HepG2 (cell line): Measurements from ENCODE around the gene C1orf116. TPM values are rescaled to one million over a fixed set of nuclear protein-coding genes. Genes with fewer than 3 reads are reported as not detected.

Experiments
- ATAC-seq: fragments of 200-7000 bp; cut with Tn5 transposase; 3 replicates; pipeline ENCODE4 v1.9.1; 2020; ENCODE audit warnings: mild to moderate bottlenecking, moderate library complexity
- BruUV-seq: library from RNA; stranded (reverse); fragments of 400-500 nt; replicated peaks from 2 replicates; lab custom pipeline; 2021; lab: Mats Ljungman, UMichigan
- CTCF ChIA-PET: fragments of 300-600 bp; formaldehyde crosslinking; extraction: SDS; loops from one replicate; lab custom pipeline; 2021; ENCODE audit warnings: low total read pairs, inconsistent platforms, low intra/inter-chr PET ratio; lab: Yijun Ruan, JAX
- POLR2A ChIA-PET: fragments of 350-600 bp; sonication (Branson Sonifier 250); formaldehyde crosslinking; loops from one replicate; lab custom pipeline; 2020; ENCODE audit warnings: antibody characterized with exemption, inconsistent platforms; lab: Yijun Ruan, JAX
- DNase-seq: peaks from one replicate; pipeline ENCODE4 v3.0.0-alpha.2; 2015; ENCODE audit warnings: low spot score
- FAIRE-seq: peaks from 3 replicates; lab custom pipeline; 2011; peaks lifted over from hg19 to GRCh38; lab: Jason Lieb, UNC
- H2AFZ ChIP-seq: one replicate; pipeline ENCODE4 v1.6.1; 2011; ENCODE audit warnings: low read length, inconsistent platforms
- H3K27ac ChIP-seq: fragments of 300-600 bp; 3 replicates; pipeline ENCODE4 v1.8.0; 2011; ENCODE audit warnings: mixed run types, mild to moderate bottlenecking, mixed read lengths, low read length, inconsistent platforms; ENCODE audit not compliant: insufficient read depth; ENCODE audit errors: extremely low read length
- H3K27me3 ChIP-seq, 2 experiments: fragments of 200-600 bp in 1 of 2; 2 replicates in 1 of 2; 3 replicates in 1 of 2; pipeline versions ENCODE4 v1.6.0 to v1.8.0; 2011; ENCODE audit warnings: low read length in 2 of 2, mild to moderate bottlenecking in 2 of 2, moderate library complexity in 2 of 2, inconsistent platforms in 1 of 2; ENCODE audit not compliant: insufficient read depth in 2 of 2, control insufficient read depth in 1 of 2
- H3K36me3 ChIP-seq, 2 experiments: fragments of 200-600 bp in 1 of 2; replicated peaks in 1 of 2; 2 replicates in 1 of 2; 3 replicates in 1 of 2; pipeline versions ENCODE4 v1.5.1 to v1.8.0; 2011; ENCODE audit warnings: low read length in 2 of 2, inconsistent platforms in 1 of 2; ENCODE audit not compliant: insufficient read depth in 2 of 2, control insufficient read depth in 1 of 2
- H3K4me1 ChIP-seq: 2 replicates; pipeline ENCODE4 v1.5.1; 2012; ENCODE audit warnings: low read length, inconsistent platforms; ENCODE audit not compliant: insufficient read depth
- H3K4me2 ChIP-seq: 2 replicates; pipeline ENCODE4 v1.6.0; 2011; ENCODE audit warnings: low read depth, low read length, inconsistent platforms
- H3K4me3 ChIP-seq, 3 experiments: fragments of 200-600 bp in 1 of 3; sonication (generic), shearing (Covaris generic) in 1 of 3; replicated peaks in 1 of 3; 2 replicates each; pipeline ENCODE4 v1.5.1; 2011 to 2016; ENCODE audit warnings: low read length in 3 of 3, inconsistent platforms in 2 of 3, low read depth in 2 of 3, mild to moderate bottlenecking in 2 of 3, control low read depth in 1 of 3, mixed read lengths in 1 of 3; ENCODE audit not compliant: insufficient read depth in 1 of 3
- H3K79me2 ChIP-seq: one replicate; pipeline ENCODE4 v1.6.1; 2011; ENCODE audit warnings: low read length, inconsistent platforms; ENCODE audit not compliant: insufficient read depth
- H3K9ac ChIP-seq: 2 replicates; pipeline ENCODE4 v1.6.0; 2011; ENCODE audit warnings: mild to moderate bottlenecking, low read depth, low read length, inconsistent platforms; ENCODE audit not compliant: insufficient read depth
- H3K9me3 ChIP-seq: 2 replicates; pipeline ENCODE4 v1.5.1; 2012; ENCODE audit warnings: mild to moderate bottlenecking, low read length
- H4K20me1 ChIP-seq: 2 replicates; pipeline ENCODE4 v1.6.0; 2011; ENCODE audit warnings: inconsistent platforms, mild to moderate bottlenecking, low read length, moderate library complexity; ENCODE audit not compliant: insufficient read depth
- CBX1 ChIP-seq: IDR thresholded peaks from one replicate; pipeline ENCODE4 v1.6.1; 2016; ENCODE audit warnings: antibody characterized with exemption, low read depth
- HMGA1 ChIP-seq: sonication (generic); formaldehyde crosslinking; conservative IDR thresholded peaks from 2 replicates; pipeline ENCODE4 v1.4.0; 2020; ENCODE audit warnings: missing genetic modification reagents
- ISL2 ChIP-seq: sonication (generic); formaldehyde crosslinking; IDR thresholded peaks from 2 replicates; pipeline ENCODE4 v1.5.0; 2020; ENCODE audit warnings: missing genetic modification reagents
- KAT2B ChIP-seq: fragments of 150-350 bp; IDR thresholded peaks from 2 replicates; pipeline ENCODE4 v1.6.1; 2014; ENCODE audit warnings: low read depth, low read length, borderline replicate concordance
- MED8 ChIP-seq: sonication (generic); formaldehyde crosslinking; IDR thresholded peaks from 2 replicates; pipeline ENCODE4 v1.8.1; 2023; ENCODE audit warnings: mild to moderate bottlenecking, missing genetic modification reagents; ENCODE audit not compliant: insufficient replicate concordance
- RARA ChIP-seq: IDR thresholded peaks from 2 replicates; pipeline ENCODE4 v1.6.1; 2016; ENCODE audit warnings: missing genetic modification reagents, missing compliant biosample characterization
- RBM22 ChIP-seq: fragments of 200-400 bp; formaldehyde crosslinking; optimal IDR thresholded peaks from 2 replicates; pipeline ENCODE3; 2017; ENCODE audit warnings: mild to moderate bottlenecking, low read length, moderate library complexity
- TAF15 ChIP-seq: fragments of 200-400 bp; formaldehyde crosslinking; IDR thresholded peaks from one replicate; pipeline ENCODE4 v1.6.1; 2018; ENCODE audit warnings: mild to moderate bottlenecking, low read depth, low read length; ENCODE audit not compliant: poor library complexity, severe bottlenecking
- TOE1 ChIP-seq: sonication (generic); formaldehyde crosslinking; IDR thresholded peaks from 2 replicates; pipeline ENCODE4 v1.4.0; 2020; ENCODE audit warnings: mild to moderate bottlenecking, missing genetic modification reagents
- ZFY ChIP-seq: sonication (generic); formaldehyde crosslinking; IDR thresholded peaks from 2 replicates; pipeline ENCODE4 v1.4.0; 2020; ENCODE audit warnings: missing genetic modification reagents
- ZNF235 ChIP-seq: sonication (generic); formaldehyde crosslinking; IDR thresholded peaks from 2 replicates; pipeline ENCODE4 v1.8.1; 2023; ENCODE audit warnings: mild to moderate bottlenecking, missing genetic modification reagents, borderline replicate concordance
- ZNF615 ChIP-seq: sonication (generic); formaldehyde crosslinking; IDR thresholded peaks from 2 replicates; pipeline ENCODE4 v1.5.0; 2020; ENCODE audit warnings: mild to moderate bottlenecking, missing genetic modification reagents, borderline replicate concordance
- ZNF709 ChIP-seq: sonication (generic); formaldehyde crosslinking; IDR thresholded peaks from 2 replicates; pipeline ENCODE4 v1.5.0; 2020; ENCODE audit warnings: mild to moderate bottlenecking, missing genetic modification reagents
- WGBS: methylation state at CpG from one replicate; pipeline ENCODE4 v1.1.6; 2017; ENCODE audit warnings: low lambda C conversion rate; 5-methylcytosine and 5-hydroxymethylcytosine counted together
- in situ Hi-C: cut with HindIII; loops from 2 replicates; pipeline ENCODE4 v1.10.0; 2017; ENCODE audit warnings: low pct_unique_long_range_greater_than_20kb; ENCODE audit not compliant: extremely low pct_ligation_motif_present
- intact Hi-C: fragments of 100-400 bp; cut with micrococcal nuclease; formaldehyde crosslinking; loops from one replicate; pipeline ENCODE4 v1.10.0; 2022; ENCODE audit not compliant: unreplicated experiment
- polyA plus RNA-seq, 8 experiments: library from polyadenylated mRNA; depleted of rRNA in 3 of 8; stranded (reverse) in 7 of 8; unstranded in 1 of 8; fragments of >200 nt; fragmentation: Illumina TruSeq in 4 of 8; extraction: Trizol in 4 of 8; gene quantifications; 2 replicates each; pipeline versions ENCODE4 v1.2.1 to v1.2.3, GENCODE V29; 2011 to 2016; ENCODE audit warnings: low read depth in 4 of 8, missing spikeins in 1 of 8, mixed read lengths in 1 of 8; ENCODE audit not compliant: insufficient read depth in 1 of 8
- total RNA-seq, 5 experiments: library from RNA; depleted of rRNA; stranded (reverse); fragments of >200 nt; fragmentation: Illumina TruSeq; extraction: Trizol; gene quantifications; 2 replicates each; pipeline ENCODE4 v1.2.3, GENCODE V29; 2016; ENCODE audit warnings: low read depth in 1 of 5
- TF ChIP-seq, protein P1 (sequence below): IDR thresholded peaks from 2 replicates; pipeline ENCODE4 v1.6.1; 2016; ENCODE audit warnings: missing compliant biosample characterization, missing genetic modification reagents, borderline replicate concordance
- TF ChIP-seq, protein P2 (sequence below): sonication (generic); formaldehyde crosslinking; IDR thresholded peaks from 2 replicates; pipeline ENCODE4 v1.5.0; 2020; ENCODE audit warnings: missing genetic modification reagents
- TF ChIP-seq, protein P3 (sequence below): sonication (generic); formaldehyde crosslinking; IDR thresholded peaks from 2 replicates; pipeline ENCODE4 v1.4.0; 2020; ENCODE audit warnings: missing genetic modification reagents

Gene C1orf116
- total and polyA plus RNA-seq, 2 of the 13 experiments (the other 11 are each of a cell fraction or from before 2014, with no cell fraction given): 0.51 to 0.95 TPM

DNA sequence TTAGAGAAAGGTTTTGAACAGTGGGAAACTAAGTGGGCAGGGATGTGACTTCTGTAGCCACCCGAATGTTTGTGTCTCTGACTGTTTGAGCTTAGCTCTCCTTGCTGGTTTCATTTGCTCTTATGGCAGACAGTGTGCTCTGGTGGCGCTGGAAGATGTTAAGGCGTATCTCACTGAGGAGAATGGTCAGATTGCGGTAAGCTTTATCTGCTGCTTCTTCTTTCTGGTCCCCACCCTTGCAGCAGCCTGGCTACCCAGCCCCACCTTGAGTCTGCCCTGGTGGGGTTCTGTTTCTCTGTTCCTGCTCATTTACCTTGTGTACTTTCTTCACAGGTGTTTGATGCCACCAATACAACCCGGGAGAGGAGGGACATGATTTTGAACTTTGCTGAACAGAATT, 30.5 kb upstream of the C1orf116 start (continued):
- no peak for TF ChIP-seq CBX1
- no peak for TF ChIP-seq ISL2 (CRISPR knock-in tag)
- no peak for TF ChIP-seq RBM22
- no peak for TF ChIP-seq ZNF615 (CRISPR knock-in tag)
- TF ChIP-seq MED8 (CRISPR knock-in tag): no peak
- TF ChIP-seq ZFY: no peak
- TF ChIP-seq HMGA1 (CRISPR knock-in tag): no peak
- TF ChIP-seq KAT2B: no peak
- TF ChIP-seq, protein P1, sequence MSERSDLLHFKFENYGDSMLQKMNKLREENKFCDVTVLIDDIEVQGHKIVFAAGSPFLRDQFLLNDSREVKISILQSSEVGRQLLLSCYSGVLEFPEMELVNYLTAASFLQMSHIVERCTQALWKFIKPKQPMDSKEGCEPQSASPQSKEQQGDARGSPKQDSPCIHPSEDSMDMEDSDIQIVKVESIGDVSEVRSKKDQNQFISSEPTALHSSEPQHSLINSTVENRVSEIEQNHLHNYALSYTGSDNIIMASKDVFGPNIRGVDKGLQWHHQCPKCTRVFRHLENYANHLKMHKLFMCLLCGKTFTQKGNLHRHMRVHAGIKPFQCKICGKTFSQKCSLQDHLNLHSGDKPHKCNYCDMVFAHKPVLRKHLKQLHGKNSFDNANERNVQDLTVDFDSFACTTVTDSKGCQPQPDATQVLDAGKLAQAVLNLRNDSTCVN (CRISPR knock-in tag): no peak
- TF ChIP-seq ZNF235 (CRISPR knock-in tag): no peak
- TF ChIP-seq TAF15: no peak
- TF ChIP-seq TOE1: no peak
- TF ChIP-seq, all 625 proteins: peak for 0

DNA sequence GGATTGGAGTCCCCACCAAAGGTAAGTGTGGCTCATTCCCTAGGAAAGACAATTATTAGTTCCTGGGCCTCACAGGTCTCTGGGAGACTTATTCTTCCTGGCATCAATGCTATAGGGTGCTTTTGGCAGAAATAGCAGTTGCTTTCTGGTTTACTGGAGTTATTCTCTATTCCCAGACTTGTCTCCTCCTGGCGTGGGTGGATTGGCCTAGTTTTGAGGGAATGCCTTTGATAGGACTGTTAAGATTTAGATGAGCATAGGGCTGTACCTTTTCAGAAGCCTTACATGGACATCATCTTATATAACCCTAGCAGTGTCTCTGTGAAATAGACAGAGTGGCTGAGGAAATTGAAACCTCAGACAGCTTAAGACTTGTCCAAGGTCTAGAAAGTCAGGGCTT, 29.5 kb upstream of the C1orf116 start:
- Histone ChIP-seq H3K9me3 (no peaks in the 10 kb centered on the region), H3K36me3 (peaks cover 4 to 25% of the 10 kb centered on the region in 2 experiments; a peak in 4 of 5 replicates), H3K27ac (no peak overlapping the region), H2AFZ (no peak overlapping the region), H3K4me2 (no peak overlapping the region), H3K4me3 (no peak overlapping the region), H3K79me2 (no peaks in the 10 kb centered on the region), H3K4me1 (peaks cover 4% of the 10 kb centered on the region), H4K20me1 (no peaks in the 10 kb centered on the region), H3K9ac (no peak overlapping the region), H3K27me3 (no peaks in the 10 kb centered on the region)
- ChIA-PET POLR2A (no interaction called here), CTCF (no interaction called here)
- intact Hi-C loops (no loop called here), in situ Hi-C loops (no loop called here)
- 100% methylated on average over 1 of the region's 1 CpG for WGBS
- no peak for ATAC-seq
- FAIRE-seq: no peak
- no peak for DNase-seq
- no TSS peak for BruUV-seq
- TF ChIP-seq ZNF709 (CRISPR knock-in tag) (no peak), RARA (CRISPR knock-in tag) (no peak)
- TF ChIP-seq, protein P2, sequence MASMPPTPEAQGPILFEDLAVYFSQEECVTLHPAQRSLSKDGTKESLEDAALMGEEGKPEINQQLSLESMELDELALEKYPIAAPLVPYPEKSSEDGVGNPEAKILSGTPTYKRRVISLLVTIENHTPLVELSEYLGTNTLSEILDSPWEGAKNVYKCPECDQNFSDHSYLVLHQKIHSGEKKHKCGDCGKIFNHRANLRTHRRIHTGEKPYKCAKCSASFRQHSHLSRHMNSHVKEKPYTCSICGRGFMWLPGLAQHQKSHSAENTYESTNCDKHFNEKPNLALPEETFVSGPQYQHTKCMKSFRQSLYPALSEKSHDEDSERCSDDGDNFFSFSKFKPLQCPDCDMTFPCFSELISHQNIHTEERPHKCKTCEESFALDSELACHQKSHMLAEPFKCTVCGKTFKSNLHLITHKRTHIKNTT (CRISPR knock-in tag): no peak
- TF ChIP-seq, protein P3, sequence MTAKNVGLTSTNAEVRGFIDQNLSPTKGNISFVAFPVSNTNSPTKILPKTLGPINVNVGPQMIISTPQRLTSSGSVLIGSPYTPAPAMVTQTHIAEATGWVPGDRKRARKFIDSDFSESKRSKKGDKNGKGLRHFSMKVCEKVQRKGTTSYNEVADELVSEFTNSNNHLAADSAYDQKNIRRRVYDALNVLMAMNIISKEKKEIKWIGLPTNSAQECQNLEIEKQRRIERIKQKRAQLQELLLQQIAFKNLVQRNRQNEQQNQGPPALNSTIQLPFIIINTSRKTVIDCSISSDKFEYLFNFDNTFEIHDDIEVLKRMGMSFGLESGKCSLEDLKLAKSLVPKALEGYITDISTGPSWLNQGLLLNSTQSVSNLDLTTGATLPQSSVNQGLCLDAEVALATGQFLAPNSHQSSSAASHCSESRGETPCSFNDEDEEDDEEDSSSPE (CRISPR knock-in tag): no peak
